Activated CD8-positive, alpha-beta memory T cell treated with anti-CD3 and anti-CD28 coated beads for 24 hours (primary cell): ENCODE results near the gene SMARCA1.

ENCODE experiments used
- DNase-seq: peaks from one replicate; pipeline ENCODE4 v3.0.0-alpha.2; 2020

The SMARCA1 gene

GRCh38 chrX:129530410-129530809 is 7.1 kb upstream of the SMARCA1 start:
- no peak for DNase-seq

GRCh38 chrX:129529685-129530281 is 6.5 kb upstream of the SMARCA1 start:
- no peak for DNase-seq

- DNase-seq: no peak
These were observed 2.6 kb upstream of the SMARCA1 start for GRCh38 chrX:129525896-129526295.

GRCh38 chrX:129525162-129525561 is 1.9 kb upstream of the SMARCA1 start:
- no peak for DNase-seq

GRCh38 chrX:129524250-129524850 is 1.1 kb upstream of the SMARCA1 start:
- no peak for DNase-seq

- DNase-seq: no peak
These were observed 859 bp downstream of the SMARCA1 start for GRCh38 chrX:129522184-129523078.

GRCh38 chrX:129520151-129520550 is 3.1 kb downstream of the SMARCA1 start:
- DNase-seq: no peak

GRCh38 chrX:129516402-129516801 is 6.9 kb downstream of the SMARCA1 start:
- no peak for DNase-seq

- DNase-seq: no peak
These were observed 10.9 kb downstream of the SMARCA1 start for GRCh38 chrX:129512409-129512808.

- DNase-seq: no peak
These were observed 11.6 kb downstream of the SMARCA1 start for GRCh38 chrX:129511689-129512088.

- no peak for DNase-seq
These were observed 13.0 kb downstream of the SMARCA1 start for GRCh38 chrX:129510331-129510730.

- no peak for DNase-seq
These were observed 26.0 kb downstream of the SMARCA1 start for GRCh38 chrX:129497146-129497843.

- DNase-seq: no peak
These were observed 26.7 kb downstream of the SMARCA1 start for GRCh38 chrX:129496625-129497024.

- DNase-seq: no peak
These were observed 27.4 kb downstream of the SMARCA1 start for GRCh38 chrX:129495900-129496299.

- no peak for DNase-seq
These were observed 28.4 kb downstream of the SMARCA1 start for GRCh38 chrX:129494887-129495286.

GRCh38 chrX:129493643-129494042 is 29.6 kb downstream of the SMARCA1 start:
- no peak for DNase-seq

- no peak for DNase-seq
These were observed 33.0 kb downstream of the SMARCA1 start for GRCh38 chrX:129490330-129490729.

GRCh38 chrX:129488359-129488758 is 34.9 kb downstream of the SMARCA1 start:
- DNase-seq: no peak

GRCh38 chrX:129480889-129481288 is 42.4 kb downstream of the SMARCA1 start:
- DNase-seq: no peak

- no peak for DNase-seq
These were observed 44.8 kb downstream of the SMARCA1 start for GRCh38 chrX:129478516-129478915.

GRCh38 chrX:129472116-129472515 is 51.2 kb downstream of the SMARCA1 start:
- DNase-seq: no peak

- no peak for DNase-seq
These were observed 60.6 kb downstream of the SMARCA1 start for GRCh38 chrX:129462707-129463106.

GRCh38 chrX:129461801-129462456 is 61.4 kb downstream of the SMARCA1 start:
- DNase-seq: no peak
